ENCODE measurements around the gene DOCK10. TPM values are rescaled to one million over a fixed set of nuclear protein-coding genes. Genes with fewer than 3 reads are reported as not detected.

DOCK10 gene
- total RNA-seq, 1 donor = 176 TPM

- H3K4me1 ChIP-seq (ENCODE audit: insufficient read depth, low read length) = no peaks in the 10 kb centered on the region
- H3K4me3 ChIP-seq (ENCODE audit: low read length) = no peak overlapping the region
- H3K27me3 ChIP-seq (ENCODE audit: insufficient read depth, low read length) = no peaks in the 10 kb centered on the region
- H3K9me3 ChIP-seq (ENCODE audit: low read depth, low read length) = peaks cover 12% of the 10 kb centered on the region
Observed at GRCh38 chr2:224753743-224754540, 288.3 kb downstream of the DOCK10 start.

GRCh38 chr2:224751996-224752698 is 290.1 kb downstream of the DOCK10 start:
- no peaks in the 10 kb centered on the region for H3K9me3 ChIP-seq (ENCODE audit: low read depth, low read length)
- H3K4me3 ChIP-seq (ENCODE audit: low read length) = no peak overlapping the region
- H3K27me3 ChIP-seq (ENCODE audit: insufficient read depth, low read length) = no peaks in the 10 kb centered on the region

GRCh38 chr2:224749136-224749535 is 293.1 kb downstream of the DOCK10 start:
- Histone ChIP-seq H3K4me1 (ENCODE audit: insufficient read depth, low read length) (no peaks in the 10 kb centered on the region), H3K9me3 (ENCODE audit: low read depth, low read length) (no peaks in the 10 kb centered on the region), H3K27me3 (ENCODE audit: insufficient read depth, low read length) (no peaks in the 10 kb centered on the region), H3K4me3 (ENCODE audit: low read length) (no peak overlapping the region)

More at GRCh38 chr2:224751996-224752698, 290.1 kb downstream of the DOCK10 start:
- H3K4me1 ChIP-seq (ENCODE audit: insufficient read depth, low read length) = no peaks in the 10 kb centered on the region

- Histone ChIP-seq H3K4me3 (ENCODE audit: low read length) (no peak overlapping the region), H3K27me3 (ENCODE audit: insufficient read depth, low read length) (no peaks in the 10 kb centered on the region), H3K4me1 (ENCODE audit: insufficient read depth, low read length) (no peaks in the 10 kb centered on the region), H3K9me3 (ENCODE audit: low read depth, low read length) (no peaks in the 10 kb centered on the region)
Observed at GRCh38 chr2:224747765-224748164, 294.5 kb downstream of the DOCK10 start.

- Histone ChIP-seq H3K4me3 (ENCODE audit: low read length) (no peak overlapping the region), H3K4me1 (ENCODE audit: insufficient read depth, low read length) (no peaks in the 10 kb centered on the region), H3K27me3 (ENCODE audit: insufficient read depth, low read length) (no peaks in the 10 kb centered on the region), H3K9me3 (ENCODE audit: low read depth, low read length) (no peaks in the 10 kb centered on the region)
Observed at GRCh38 chr2:224736227-224736626, 306.0 kb downstream of the DOCK10 start.

- H3K4me1 ChIP-seq (ENCODE audit: insufficient read depth, low read length) = no peaks in the 10 kb centered on the region
- H3K27me3 ChIP-seq (ENCODE audit: insufficient read depth, low read length) = no peaks in the 10 kb centered on the region
- no peak overlapping the region for H3K4me3 ChIP-seq (ENCODE audit: low read length)
- no peaks in the 10 kb centered on the region for H3K9me3 ChIP-seq (ENCODE audit: low read depth, low read length)
Observed at GRCh38 chr2:224734949-224735348, 307.3 kb downstream of the DOCK10 start.

GRCh38 chr2:224731665-224732064 is 310.6 kb downstream of the DOCK10 start:
- no peaks in the 10 kb centered on the region for H3K4me1 ChIP-seq (ENCODE audit: insufficient read depth, low read length)
- H3K9me3 ChIP-seq (ENCODE audit: low read depth, low read length) = peaks cover 9% of the 10 kb centered on the region
- H3K27me3 ChIP-seq (ENCODE audit: insufficient read depth, low read length) = no peaks in the 10 kb centered on the region
- no peak overlapping the region for H3K4me3 ChIP-seq (ENCODE audit: low read length)

GRCh38 chr2:224729435-224729834 is 312.8 kb downstream of the DOCK10 start:
- Histone ChIP-seq H3K9me3 (ENCODE audit: low read depth, low read length) (peaks cover 9% of the 10 kb centered on the region), H3K27me3 (ENCODE audit: insufficient read depth, low read length) (no peaks in the 10 kb centered on the region), H3K4me1 (ENCODE audit: insufficient read depth, low read length) (no peaks in the 10 kb centered on the region), H3K4me3 (ENCODE audit: low read length) (no peak overlapping the region)

- Histone ChIP-seq H3K4me1 (ENCODE audit: insufficient read depth, low read length) (no peaks in the 10 kb centered on the region), H3K4me3 (ENCODE audit: low read length) (no peak overlapping the region), H3K27me3 (ENCODE audit: insufficient read depth, low read length) (no peaks in the 10 kb centered on the region), H3K9me3 (ENCODE audit: low read depth, low read length) (peaks cover 9% of the 10 kb centered on the region)
Observed at GRCh38 chr2:224724331-224724730, 317.9 kb downstream of the DOCK10 start.

GRCh38 chr2:224723586-224724217 is 318.6 kb downstream of the DOCK10 start:
- Histone ChIP-seq H3K4me1 (ENCODE audit: insufficient read depth, low read length) (no peaks in the 10 kb centered on the region), H3K9me3 (ENCODE audit: low read depth, low read length) (peaks cover 7% of the 10 kb centered on the region), H3K4me3 (ENCODE audit: low read length) (no peak overlapping the region), H3K27me3 (ENCODE audit: insufficient read depth, low read length) (no peaks in the 10 kb centered on the region)

GRCh38 chr2:224722770-224723169 is 319.5 kb downstream of the DOCK10 start:
- Histone ChIP-seq H3K9me3 (ENCODE audit: low read depth, low read length) (no peaks in the 10 kb centered on the region), H3K4me1 (ENCODE audit: insufficient read depth, low read length) (no peaks in the 10 kb centered on the region), H3K27me3 (ENCODE audit: insufficient read depth, low read length) (no peaks in the 10 kb centered on the region), H3K4me3 (ENCODE audit: low read length) (no peak overlapping the region)

GRCh38 chr2:224722250-224722649 is 320.0 kb downstream of the DOCK10 start:
- H3K27me3 ChIP-seq (ENCODE audit: insufficient read depth, low read length) = no peaks in the 10 kb centered on the region
- no peaks in the 10 kb centered on the region for H3K4me1 ChIP-seq (ENCODE audit: insufficient read depth, low read length)
- no peaks in the 10 kb centered on the region for H3K9me3 ChIP-seq (ENCODE audit: low read depth, low read length)
- no peak overlapping the region for H3K4me3 ChIP-seq (ENCODE audit: low read length)

- Histone ChIP-seq H3K4me1 (ENCODE audit: insufficient read depth, low read length) (no peaks in the 10 kb centered on the region), H3K4me3 (ENCODE audit: low read length) (no peak overlapping the region), H3K27me3 (ENCODE audit: insufficient read depth, low read length) (no peaks in the 10 kb centered on the region), H3K9me3 (ENCODE audit: low read depth, low read length) (peaks cover 4% of the 10 kb centered on the region)
Observed at GRCh38 chr2:224716921-224717320, 325.3 kb downstream of the DOCK10 start.

- Histone ChIP-seq H3K27me3 (ENCODE audit: insufficient read depth, low read length) (no peaks in the 10 kb centered on the region), H3K9me3 (ENCODE audit: low read depth, low read length) (peaks cover 4% of the 10 kb centered on the region), H3K4me3 (ENCODE audit: low read length) (no peak within 1 kb of the TSS), H3K4me1 (ENCODE audit: insufficient read depth, low read length) (no peaks in the 10 kb centered on the region)
Observed at GRCh38 chr2:224716201-224716600, 326.1 kb downstream of the DOCK10 start, which contains the start of gene CCDC195. Gene CCDC195 (minus strand): TSS chr2:224716365. CDS start chr2:224716365, 0 bp downstream.

Data from mononuclear cell (primary cell).